Activated CD8-positive, alpha-beta memory T cell treated with anti-CD3 and anti-CD28 coated beads, Interleukin-2, amount 50 U/mL, for 4 hours (primary cell): ENCODE measurements around the gene NVL.

Experiments
- DNase-seq: peaks from one replicate; pipeline ENCODE4 v3.0.0-alpha.2; 2020

Gene NVL

DNA sequence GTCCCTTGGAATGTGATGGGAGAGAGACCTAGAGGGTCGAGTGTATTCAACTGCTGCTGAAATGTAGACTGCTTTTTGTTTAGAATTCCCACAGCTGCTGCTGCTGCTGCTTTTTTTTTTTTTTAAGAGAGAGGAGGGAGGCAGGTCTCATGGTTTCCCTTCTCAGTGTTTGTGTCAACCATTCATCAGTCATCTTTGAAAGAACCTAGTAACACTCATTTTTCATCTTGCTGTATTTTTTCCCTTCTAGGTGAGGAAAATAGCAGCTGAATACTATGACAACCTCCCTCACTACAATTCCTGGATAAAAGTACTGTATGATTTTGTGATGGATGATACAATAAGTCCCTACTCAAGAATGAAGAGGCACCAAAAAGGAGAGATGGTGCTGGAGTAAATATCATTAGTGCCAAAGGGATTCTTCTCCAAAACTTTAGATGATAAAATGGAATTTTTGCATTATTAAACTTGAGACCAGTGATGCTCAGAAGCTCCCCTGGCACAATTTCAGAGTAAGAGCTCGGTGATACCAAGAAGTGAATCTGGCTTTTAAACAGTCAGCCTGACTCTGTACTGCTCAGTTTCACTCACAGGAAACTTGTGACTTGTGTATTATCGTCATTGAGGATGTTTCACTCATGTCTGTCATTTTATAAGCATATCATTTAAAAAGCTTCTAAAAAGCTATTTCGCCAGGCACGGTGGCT lies 137.7 kb downstream of the NVL start:
- DNase-seq = no peak

DNA sequence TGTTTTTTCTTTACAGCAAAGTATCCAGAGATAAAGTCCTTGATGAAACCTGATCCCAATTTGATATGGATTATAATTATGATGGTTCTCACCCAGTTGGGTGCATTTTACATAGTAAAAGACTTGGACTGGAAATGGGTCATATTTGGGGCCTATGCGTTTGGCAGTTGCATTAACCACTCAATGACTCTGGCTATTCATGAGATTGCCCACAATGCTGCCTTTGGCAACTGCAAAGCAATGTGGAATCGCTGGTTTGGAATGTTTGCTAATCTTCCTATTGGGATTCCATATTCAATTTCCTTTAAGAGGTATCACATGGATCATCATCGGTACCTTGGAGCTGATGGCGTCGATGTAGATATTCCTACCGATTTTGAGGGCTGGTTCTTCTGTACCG lies 140.4 kb downstream of the NVL start:
- DNase-seq = no peak

- DNase-seq = no peak
Observed at GRCh38 chr1:224188286-224188685, 141.7 kb downstream of the NVL start.

DNA sequence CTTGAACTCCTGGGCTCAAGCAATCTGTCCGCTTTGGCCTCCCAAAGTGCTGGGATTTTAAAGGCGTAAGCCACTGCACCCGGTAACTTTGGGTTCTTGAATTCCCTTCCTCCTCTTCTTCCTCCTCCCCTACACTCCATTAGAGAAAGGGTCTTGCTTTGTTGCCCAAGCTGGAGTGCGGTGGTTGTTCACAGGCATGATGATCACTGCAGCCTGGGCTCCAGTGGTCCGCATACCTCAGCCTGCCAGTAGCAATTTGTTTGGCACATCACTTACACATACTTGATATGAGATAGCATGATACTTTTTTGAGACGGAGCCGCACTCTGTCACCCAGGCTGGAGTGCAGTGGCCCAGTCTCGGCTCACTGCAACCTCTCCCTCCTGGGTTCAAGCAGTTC lies 144.8 kb downstream of the NVL start:
- no peak for DNase-seq

DNA sequence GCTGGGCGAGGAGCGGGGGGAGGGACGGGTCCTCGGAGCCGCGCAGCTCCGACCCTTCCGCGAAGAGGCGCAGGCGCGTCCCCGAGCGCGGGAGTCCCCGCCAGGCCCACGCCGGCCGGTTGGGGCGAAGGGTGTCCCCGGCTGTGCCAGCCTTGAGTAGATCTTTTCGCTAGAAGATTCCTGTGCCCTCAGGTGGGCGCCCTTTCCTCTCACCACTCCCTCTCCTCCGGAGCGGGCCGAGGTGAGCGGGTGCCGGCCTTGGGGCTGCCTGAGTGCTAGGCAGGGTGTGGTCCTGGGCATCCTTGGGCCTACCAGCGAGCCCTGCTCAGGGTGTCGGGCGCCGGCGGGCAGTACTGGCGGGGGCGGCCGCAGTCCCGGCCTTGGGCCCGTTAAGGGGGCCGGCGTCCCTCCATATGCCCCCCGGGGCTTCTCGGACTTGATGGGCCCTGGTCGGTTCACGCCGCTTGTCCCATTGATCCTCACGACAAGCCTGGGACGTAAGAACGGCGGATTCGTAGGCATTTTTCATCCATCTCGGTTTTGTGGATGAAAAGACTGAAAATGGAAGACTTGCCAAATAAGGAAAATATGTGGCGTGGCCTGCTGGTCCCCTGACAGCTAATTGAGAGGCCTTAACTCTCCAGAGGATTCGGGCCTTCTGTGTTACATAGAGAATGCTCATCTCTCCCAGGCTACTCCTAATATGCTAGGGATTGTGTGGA lies 146.2 kb downstream of the NVL start:
- DNase-seq = peak; percentile 66

GRCh38 chr1:224182866-224183590 lies 146.9 kb downstream of the NVL start, which contains the start of gene DEGS1:
TSS of gene DEGS1 (plus strand) at chr1:224183240. CDS start at chr1:224183337, 97 bp downstream.
- DNase-seq = peak; percentile 80

- DNase-seq = peak; percentile 38
Observed at GRCh38 chr1:224182057-224182865, 147.7 kb downstream of the NVL start.

- no peak for DNase-seq
Observed at GRCh38 chr1:224181453-224181810, 148.5 kb downstream of the NVL start.

GRCh38 chr1:224180783-224181452 lies 149.1 kb downstream of the NVL start:
- no peak for DNase-seq

DNA sequence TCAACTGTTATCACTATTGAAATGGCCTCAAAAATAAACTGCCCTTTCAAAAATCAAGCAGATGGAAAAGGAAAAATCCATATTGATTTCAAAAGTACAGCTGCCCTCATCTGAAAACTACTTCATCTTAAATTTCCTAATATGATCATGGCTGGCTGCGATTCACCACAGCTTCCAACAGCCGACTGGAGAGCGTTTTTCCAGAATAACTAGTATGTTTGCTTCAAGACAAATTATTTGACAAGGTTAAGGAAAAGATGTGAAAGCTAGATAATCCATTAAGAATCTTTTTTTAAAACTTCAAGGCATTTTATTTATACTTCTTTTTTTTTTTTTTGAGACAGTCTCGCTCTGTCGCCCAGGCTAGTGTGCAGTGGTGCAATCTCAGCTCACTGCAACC lies 151.1 kb downstream of the NVL start:
- DNase-seq = no peak

DNA sequence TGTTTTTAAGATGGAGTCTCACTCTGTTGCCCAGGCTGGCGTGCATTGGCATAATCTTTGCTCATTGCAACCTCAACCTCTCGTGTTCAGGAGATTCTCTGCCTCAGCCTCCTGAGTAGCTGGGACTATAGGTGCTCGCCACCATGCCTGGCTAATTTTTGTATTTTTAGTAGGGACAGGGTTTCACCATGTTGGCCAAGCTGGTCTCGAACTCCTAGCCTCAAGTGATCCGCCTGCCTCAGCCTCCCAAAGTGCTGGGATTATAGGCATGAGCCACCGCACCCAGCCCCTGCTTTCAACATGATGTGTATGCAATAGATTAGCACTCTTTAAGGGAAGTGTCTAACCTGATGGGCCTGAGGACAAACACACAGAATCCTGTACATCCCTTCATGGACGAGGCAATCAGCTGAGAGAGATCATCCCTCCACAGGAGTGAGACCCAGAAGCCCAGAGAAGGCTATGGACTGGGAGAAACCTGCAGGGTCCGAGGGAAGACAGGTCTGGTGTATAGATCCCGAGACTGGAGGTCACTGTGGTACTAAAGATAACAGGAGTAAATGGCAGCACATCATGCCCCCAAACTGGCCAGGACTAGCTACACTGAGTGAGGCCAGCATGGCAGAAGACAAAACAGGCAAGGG lies 152.5 kb downstream of the NVL start:
- no peak for DNase-seq
